ENCODE results near the gene CFAP20DC. TPM values are rescaled to one million over a fixed set of nuclear protein-coding genes. Genes with fewer than 3 reads are reported as not detected.

Gene CFAP20DC
- total and polyA plus RNA-seq, 2 of the 4 experiments (the other 2 are of a cell fraction), result 1.2 to 1.6 TPM

- Histone ChIP-seq H3K36me3 (ENCODE audit: control insufficient read depth, insufficient read depth, low read length) (no peaks in the 10 kb centered on the region), H3K27ac (ENCODE audit: insufficient read depth, low read length) (no peak overlapping the region), H2BK20ac (ENCODE audit: low read depth, low read length) (no peak overlapping the region), H3K23ac (ENCODE audit: low read depth, low read length) (no peak overlapping the region), H3K56ac (ENCODE audit: extremely low read depth, insufficient read depth, low read length) (no peak overlapping the region), H3K4me1 (ENCODE audit: control insufficient read depth, insufficient read depth, low read length) (0 out of 2 replicates have a peak, but pooled peaks cover 2% of the 10 kb centered on the region), H3K79me1 (ENCODE audit: low read depth in 1 of 2, low read length in 2 of 2) (no peaks in the 10 kb centered on the region), H3K9me1 (ENCODE audit: insufficient read depth, low read length) (no peaks in the 10 kb centered on the region), H2BK120ac (ENCODE audit: low read depth, low read length) (no peak overlapping the region), H4K8ac (ENCODE audit: low read depth in 2 of 2, low read length in 2 of 2) (no peak overlapping the region), H2BK15ac (ENCODE audit: low read depth, low read length) (no peak overlapping the region), H2BK5ac (ENCODE audit: low read depth, low read length, poor library complexity, severe bottlenecking) (no peak overlapping the region), H2AK5ac (ENCODE audit: low read depth, low read length) (no peak overlapping the region), H3K27me3 (ENCODE audit: control insufficient read depth, insufficient read depth, low read length) (peaks cover 10% of the 10 kb centered on the region), H3K9ac (ENCODE audit: low read depth, low read length) (no peak overlapping the region), H3K14ac (replicated peaks; ENCODE audit: low read depth, low read length) (no peak overlapping the region), H2AK9ac (replicated peaks; ENCODE audit: low read depth, low read length, poor library complexity) (no peak overlapping the region), H3K18ac (ENCODE audit: low read depth, low read length) (no peak overlapping the region), H4K5ac (ENCODE audit: low read depth, low read length) (no peak overlapping the region), H4K91ac (ENCODE audit: insufficient read depth, low read depth, low read length) (no peak overlapping the region), H3K4ac (ENCODE audit: low read depth, low read length) (no peak overlapping the region), H3K4me2 (ENCODE audit: low read depth, low read length) (no peak overlapping the region), H3K4me3 (ENCODE audit: insufficient read depth, low read depth, low read length) (no peak overlapping the region), H3K9me3 (ENCODE audit: control insufficient read depth, insufficient read depth, low read length) (no peaks in the 10 kb centered on the region), H4K20me1 (ENCODE audit: insufficient read depth, low read length) (no peaks in the 10 kb centered on the region), H2AFZ (replicated peaks; ENCODE audit: low read length, poor library complexity) (no peak overlapping the region)
- in situ Hi-C loops (cut with MboI; ENCODE audit: low sequenced_read_pairs), result no loop called here
- ATAC-seq (ENCODE audit: low read depth), result no peak
- no CpG with 5 or more reads among the region's 3 CpGs for whole genome bisulfite sequencing, 2 experiments (ENCODE audit: extremely low coverage in 2 of 2, insufficient read length in 1 of 2)
- TF ChIP-seq USF2 (IDR thresholded peaks at IDR 0.05; ENCODE audit: low read depth, low read length), result no peak
- no peak for TF ChIP-seq BHLHE40 (IDR thresholded peaks at IDR 0.05; ENCODE audit: low read depth, low read length)
- TF ChIP-seq RAD21 (IDR thresholded peaks at IDR 0.05; ENCODE audit: low read length), result no peak
- no peak for DNase-seq
- CTCF ChIA-PET, result no interaction called here
- intact Hi-C loops (cut with micrococcal nuclease), result no loop called here
- dilution Hi-C loops (cut with HindIII; ENCODE audit: low sequenced_read_pairs, unreplicated experiment), result no loop called here
- POLR2A ChIA-PET (ENCODE audit: unreplicated experiment), result no interaction called here
- no TSS peak for BruUV-seq (replicated peaks)
Observed at GRCh38 chr3:58720526-58720925, 329.3 kb downstream of the CFAP20DC start.
